Ureter (tissue), 1 donor: ENCODE results near the gene KLHL13. TPM values are rescaled to one million over a fixed set of nuclear protein-coding genes. Genes with fewer than 3 reads are reported as not detected.
"Not testable (repeated sequence)": the region's sequence is repeated elsewhere in the genome, so short reads cannot be mapped to it uniquely, and the experiment has no call there.

Source experiments
- DNase-seq: peaks from one replicate; pipeline ENCODE4 v3.0.0-alpha.2; 2020; ENCODE audit warnings: low spot score
- total RNA-seq: library from RNA; stranded (reverse); gene quantifications from one replicate; pipeline ENCODE4 v1.2.4, GENCODE V29; 2023
- donor health status: DM: yes; HTN: yes; CAD: no.

Gene KLHL13
- total RNA-seq, 1 donor from 2014 or later = 14.2 TPM

GRCh38 chrX:118074196-118074595, 42.4 kb downstream of the KLHL13 start:
- no peak for DNase-seq

GRCh38 chrX:118066867-118067515, 49.6 kb downstream of the KLHL13 start:
- DNase-seq = no peak

- no peak for DNase-seq
These were observed 53.6 kb downstream of the KLHL13 start for GRCh38 chrX:118062817-118063615.

GRCh38 chrX:118062048-118062789, 54.4 kb downstream of the KLHL13 start:
- DNase-seq = no peak

GRCh38 chrX:118058924-118059323, 57.7 kb downstream of the KLHL13 start:
- DNase-seq = no peak

- DNase-seq = no peak
These were observed 59.7 kb downstream of the KLHL13 start for GRCh38 chrX:118056870-118057269.

- DNase-seq = no peak
These were observed 66.9 kb downstream of the KLHL13 start for GRCh38 chrX:118049713-118050112.

- no peak for DNase-seq
These were observed 69.0 kb downstream of the KLHL13 start for GRCh38 chrX:118047446-118048186.

- DNase-seq = no peak
These were observed 77.0 kb downstream of the KLHL13 start for GRCh38 chrX:118039591-118039990.

- DNase-seq = no peak
These were observed 77.8 kb downstream of the KLHL13 start for GRCh38 chrX:118038614-118039365.

- DNase-seq = no peak
These were observed 90.0 kb downstream of the KLHL13 start for GRCh38 chrX:118026631-118027030.

- DNase-seq = no peak
These were observed 91.4 kb downstream of the KLHL13 start for GRCh38 chrX:118025226-118025625.

GRCh38 chrX:118024482-118024881, 92.1 kb downstream of the KLHL13 start:
- no peak for DNase-seq

- no peak for DNase-seq
These were observed 93.9 kb downstream of the KLHL13 start for GRCh38 chrX:118022753-118023152.

- DNase-seq = no peak
These were observed 100.2 kb downstream of the KLHL13 start for GRCh38 chrX:118016422-118016821.

- DNase-seq = not testable (repeated sequence)
These were observed 114.2 kb downstream of the KLHL13 start for GRCh38 chrX:118002417-118002816.

GRCh38 chrX:118000518-118000917, 116.1 kb downstream of the KLHL13 start:
- no peak for DNase-seq

GRCh38 chrX:117998171-117998570, 118.4 kb downstream of the KLHL13 start:
- DNase-seq = no peak

GRCh38 chrX:117996918-117997480, 119.6 kb downstream of the KLHL13 start:
- DNase-seq = no peak

- DNase-seq = no peak
These were observed 120.2 kb downstream of the KLHL13 start for GRCh38 chrX:117996408-117996807.

- no peak for DNase-seq
These were observed 121.2 kb downstream of the KLHL13 start for GRCh38 chrX:117995378-117995777.
